GM19099 (cell line): ENCODE data around the gene CNIH3.

ENCODE experiments used
- POLR2A ChIP-seq: IDR thresholded peaks from 3 replicates; pipeline ENCODE4 v1.6.1; 2011; ENCODE audit warnings: low read depth; ENCODE audit not compliant: insufficient read length; ENCODE audit errors: extremely low read depth

Gene CNIH3

GRCh38 chr1:224733027-224733911 lies 117.2 kb downstream of the CNIH3 start:
- TF ChIP-seq POLR2A = no peak

- no peak for TF ChIP-seq POLR2A
Measured at GRCh38 chr1:224734261-224734935, 118.3 kb downstream of the CNIH3 start.

DNA sequence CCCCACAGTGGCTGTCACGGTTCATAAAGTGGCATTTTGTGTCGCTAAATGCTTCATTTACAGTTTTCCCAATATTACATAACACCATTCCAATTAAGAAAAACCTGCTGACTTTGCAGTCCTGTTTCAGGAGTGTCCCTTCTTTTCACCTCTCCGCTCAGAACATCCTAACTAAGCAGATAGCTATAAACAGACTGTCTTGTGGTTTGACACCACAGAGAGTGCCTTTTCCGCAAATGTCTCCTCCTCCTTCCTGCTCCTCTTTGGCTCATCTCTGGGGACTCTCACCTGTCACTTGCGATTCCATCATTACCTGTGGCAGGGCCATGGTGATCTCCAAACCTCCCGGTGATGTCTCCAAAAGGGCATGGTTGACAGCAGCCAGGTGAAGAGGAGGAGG lies 119.0 kb downstream of the CNIH3 start:
- TF ChIP-seq POLR2A = no peak

- TF ChIP-seq POLR2A = peak; percentile 33
Measured at GRCh38 chr1:224736619-224737352, 120.7 kb downstream of the CNIH3 start.

GRCh38 chr1:224737353-224737727 lies 121.2 kb downstream of the CNIH3 start:
- TF ChIP-seq POLR2A = no peak

GRCh38 chr1:224739303-224739996 lies 123.3 kb downstream of the CNIH3 start:
- no peak for TF ChIP-seq POLR2A

GRCh38 chr1:224739997-224740684 lies 124.0 kb downstream of the CNIH3 start:
- no peak for TF ChIP-seq POLR2A

DNA sequence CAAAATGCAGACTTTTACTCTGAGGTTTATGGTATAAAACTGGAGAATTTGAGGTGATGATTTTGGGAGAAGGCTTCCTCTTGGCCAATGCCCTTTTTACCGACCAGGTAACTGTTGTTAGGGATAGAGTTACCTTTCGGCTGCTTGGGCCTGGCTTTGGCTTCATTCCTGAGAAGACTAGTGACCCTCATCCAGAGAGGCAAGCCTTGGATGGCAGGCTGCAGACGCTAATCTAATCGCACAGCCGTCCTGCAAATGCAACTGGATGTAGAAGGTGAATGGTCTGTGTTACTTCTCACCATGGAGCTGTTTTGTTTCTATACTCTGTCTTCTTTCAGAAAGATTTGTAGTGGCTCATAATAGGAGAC lies 124.6 kb downstream of the CNIH3 start:
- TF ChIP-seq POLR2A = no peak

- no peak for TF ChIP-seq POLR2A
Measured at GRCh38 chr1:224742349-224742748, 126.2 kb downstream of the CNIH3 start.

- TF ChIP-seq POLR2A = no peak
Measured at GRCh38 chr1:224743608-224744164, 127.6 kb downstream of the CNIH3 start.

GRCh38 chr1:224744521-224744920 lies 128.4 kb downstream of the CNIH3 start:
- no peak for TF ChIP-seq POLR2A

GRCh38 chr1:224745394-224745793 lies 129.3 kb downstream of the CNIH3 start:
- no peak for TF ChIP-seq POLR2A

DNA sequence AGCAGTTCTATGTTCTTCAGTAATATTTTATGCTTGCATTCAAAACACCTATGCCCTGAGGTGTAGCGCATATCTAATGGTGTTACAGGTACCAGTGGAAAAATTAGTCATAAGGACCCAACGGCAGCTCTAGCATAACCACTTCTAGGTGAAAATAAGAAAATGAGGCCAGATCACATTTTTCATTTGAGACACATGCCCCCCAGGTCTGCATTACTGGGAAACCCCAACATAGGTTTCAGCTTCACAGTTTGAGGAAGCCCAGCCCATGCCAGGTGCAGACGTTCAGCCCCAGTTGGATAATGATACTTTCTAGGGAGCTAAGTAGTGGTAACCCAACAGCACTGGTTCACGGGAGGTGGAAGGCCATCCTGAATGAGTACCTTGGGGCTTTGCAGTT lies 129.8 kb downstream of the CNIH3 start:
- no peak for TF ChIP-seq POLR2A

DNA sequence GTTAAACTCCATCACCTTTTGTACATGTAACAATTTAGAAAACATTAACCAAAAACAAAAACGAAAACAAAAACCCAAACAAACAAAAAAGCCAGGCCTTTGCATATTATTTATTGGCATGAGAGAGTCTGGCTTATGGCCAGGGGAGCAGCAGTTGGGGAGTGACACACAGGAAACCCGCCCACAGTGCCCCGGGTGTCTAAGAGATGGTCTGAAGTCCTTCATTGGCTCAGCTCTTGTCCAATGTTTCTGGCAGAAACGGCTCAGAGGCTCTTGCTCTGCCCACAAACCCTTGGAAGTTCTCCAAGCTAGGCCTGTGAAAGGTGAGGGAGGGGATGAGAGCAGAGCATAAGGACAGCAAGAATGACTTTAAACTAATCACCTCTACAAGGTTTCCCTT lies 131.5 kb downstream of the CNIH3 start:
- no peak for TF ChIP-seq POLR2A
